Osteocyte (in vitro differentiated cells): ENCODE measurements around the gene KAZN. TPM values are rescaled to one million over a fixed set of nuclear protein-coding genes. Genes with fewer than 3 reads are reported as not detected.

ENCODE experiments used
- DNase-seq: peaks from one replicate; pipeline ENCODE4 v3.0.0; 2021; ENCODE audit warnings: mixed read lengths; ENCODE audit not compliant: unreplicated experiment; ENCODE audit errors: extremely low spot score
- H3K27ac Mint-ChIP-seq: one replicate; pipeline ENCODE4 v1.8.0; 2021; ENCODE audit warnings: mild to moderate bottlenecking, mixed read lengths; ENCODE audit not compliant: unreplicated experiment
- H3K27me3 Mint-ChIP-seq: one replicate; pipeline ENCODE4 v1.8.0; 2021; ENCODE audit warnings: mixed read lengths; ENCODE audit not compliant: unreplicated experiment
- H3K36me3 Mint-ChIP-seq: one replicate; pipeline ENCODE4 v1.8.0; 2021; ENCODE audit warnings: mixed read lengths; ENCODE audit not compliant: unreplicated experiment
- H3K4me1 Mint-ChIP-seq: one replicate; pipeline ENCODE4 v1.8.0; 2021; ENCODE audit warnings: mixed read lengths; ENCODE audit not compliant: unreplicated experiment
- H3K4me3 Mint-ChIP-seq: one replicate; pipeline ENCODE4 v1.8.0; 2021; ENCODE audit warnings: mild to moderate bottlenecking, moderate library complexity, mixed read lengths; ENCODE audit not compliant: unreplicated experiment
- H3K9me3 Mint-ChIP-seq: one replicate; pipeline ENCODE4 v1.8.0; 2021; ENCODE audit warnings: mixed read lengths; ENCODE audit not compliant: unreplicated experiment
- CTCF ChIP-seq: fragments of 200-600 bp; sonication (generic); IDR thresholded peaks from 2 replicates; pipeline ENCODE4 v1.5.0; 2021; ENCODE audit warnings: antibody characterized with exemption, mild to moderate bottlenecking, moderate library complexity
- total RNA-seq: library from RNA; stranded (reverse); gene quantifications from 2 replicates; pipeline ENCODE4 v1.2.1, GENCODE V29; 2021

Gene KAZN
- total RNA-seq, 1 donor from 2014 or later, result 47.1 TPM

- DNase-seq, result no peak
- Mint-ChIP-seq H3K4me3 (no peak overlapping the region), H3K9me3 (no peaks in the 10 kb centered on the region), H3K27me3 (no peaks in the 10 kb centered on the region), H3K4me1 (no peaks in the 10 kb centered on the region), H3K27ac (no peak overlapping the region), H3K36me3 (no peaks in the 10 kb centered on the region)
- TF ChIP-seq CTCF, result no peak
These were observed 13.8 kb downstream of the KAZN start for GRCh38 chr1:14612256-14612655.

- no peak for DNase-seq
- Mint-ChIP-seq H3K36me3 (no peaks in the 10 kb centered on the region), H3K27ac (no peak overlapping the region), H3K9me3 (peaks cover 14% of the 10 kb centered on the region), H3K27me3 (no peaks in the 10 kb centered on the region), H3K4me3 (no peak overlapping the region), H3K4me1 (no peaks in the 10 kb centered on the region)
- TF ChIP-seq CTCF, result no peak
These were observed 15.4 kb downstream of the KAZN start for GRCh38 chr1:14613926-14614325.

- Mint-ChIP-seq H3K9me3 (peaks cover 15% of the 10 kb centered on the region), H3K4me1 (no peaks in the 10 kb centered on the region), H3K36me3 (no peaks in the 10 kb centered on the region), H3K27me3 (no peaks in the 10 kb centered on the region), H3K4me3 (no peak overlapping the region), H3K27ac (no peak overlapping the region)
- DNase-seq, result no peak
- no peak for TF ChIP-seq CTCF
These were observed 15.9 kb downstream of the KAZN start for GRCh38 chr1:14614341-14614740.

- peaks cover 15% of the 10 kb centered on the region for H3K9me3 Mint-ChIP-seq
- no peak for TF ChIP-seq CTCF
- H3K27me3 Mint-ChIP-seq, result no peaks in the 10 kb centered on the region
- no peak overlapping the region for H3K27ac Mint-ChIP-seq
- H3K4me1 Mint-ChIP-seq, result no peaks in the 10 kb centered on the region
- no peak overlapping the region for H3K4me3 Mint-ChIP-seq
- no peak for DNase-seq
- no peaks in the 10 kb centered on the region for H3K36me3 Mint-ChIP-seq
These were observed 17.2 kb downstream of the KAZN start for GRCh38 chr1:14615549-14616218.

GRCh38 chr1:14616632-14617396, 18.3 kb downstream of the KAZN start:
- Mint-ChIP-seq H3K9me3 (peaks cover 15% of the 10 kb centered on the region), H3K4me1 (no peaks in the 10 kb centered on the region), H3K27me3 (no peaks in the 10 kb centered on the region), H3K4me3 (no peak overlapping the region), H3K27ac (no peak overlapping the region), H3K36me3 (no peaks in the 10 kb centered on the region)
- TF ChIP-seq CTCF, result no peak
- no peak for DNase-seq
